ENCODE measurements around the gene ERRFI1. TPM values are rescaled to one million over a fixed set of nuclear protein-coding genes. Genes with fewer than 3 reads are reported as not detected.

Gene ERRFI1
- total RNA-seq, 1 experiment from 2014 or later, result 169 TPM

DNA sequence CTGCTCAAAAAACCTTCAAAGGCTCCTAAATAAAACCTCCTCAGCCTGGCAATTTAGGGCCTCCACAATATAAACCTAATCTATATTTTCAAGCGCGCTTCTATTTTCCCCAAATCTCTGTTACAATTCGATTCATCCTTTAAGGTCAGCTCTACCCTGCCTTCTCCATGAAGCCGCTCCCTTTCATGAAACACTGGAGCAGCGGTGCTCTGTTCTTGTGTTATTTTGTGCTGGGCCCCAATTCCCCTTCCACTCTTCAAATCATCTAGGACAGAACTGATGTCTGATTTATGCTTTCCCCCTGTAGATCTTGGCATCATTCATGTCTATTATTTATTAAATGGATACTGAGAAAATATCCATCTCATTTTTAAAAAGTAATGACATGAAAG, 6.9 kb downstream of the ERRFI1 start:
- DNase-seq (ENCODE audit: low read depth), result no peak

- DNase-seq (ENCODE audit: low read depth), result peak; percentile 52
These were observed 7.4 kb downstream of the ERRFI1 start for GRCh38 chr1:8018492-8019228.

- peak; percentile 56 for DNase-seq (ENCODE audit: low read depth)
These were observed 8.5 kb downstream of the ERRFI1 start for GRCh38 chr1:8017495-8018197.

GRCh38 chr1:8016895-8017241, 9.2 kb downstream of the ERRFI1 start:
- DNase-seq (ENCODE audit: low read depth), result no peak

- DNase-seq (ENCODE audit: low read depth), result peak; percentile 31
These were observed 9.8 kb downstream of the ERRFI1 start for GRCh38 chr1:8016210-8016894.

DNA sequence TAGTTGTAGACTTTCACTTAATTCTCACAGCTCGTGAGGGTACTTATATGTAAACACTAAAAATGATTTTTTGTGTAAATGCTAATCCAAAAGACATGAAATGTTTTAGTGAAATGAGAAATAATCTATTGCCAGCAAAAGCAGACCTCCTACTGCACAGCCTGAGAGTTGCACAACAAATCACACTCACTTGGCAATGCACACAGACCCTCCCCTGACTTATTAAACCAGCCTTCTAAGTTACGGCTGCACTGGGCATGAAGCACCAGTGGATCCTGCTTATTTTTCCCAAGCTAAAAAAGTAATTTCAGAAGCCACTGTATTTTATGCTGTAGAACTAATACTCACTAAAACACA, 10.3 kb downstream of the ERRFI1 start:
- peak; percentile 24 for DNase-seq (ENCODE audit: low read depth)

DNA sequence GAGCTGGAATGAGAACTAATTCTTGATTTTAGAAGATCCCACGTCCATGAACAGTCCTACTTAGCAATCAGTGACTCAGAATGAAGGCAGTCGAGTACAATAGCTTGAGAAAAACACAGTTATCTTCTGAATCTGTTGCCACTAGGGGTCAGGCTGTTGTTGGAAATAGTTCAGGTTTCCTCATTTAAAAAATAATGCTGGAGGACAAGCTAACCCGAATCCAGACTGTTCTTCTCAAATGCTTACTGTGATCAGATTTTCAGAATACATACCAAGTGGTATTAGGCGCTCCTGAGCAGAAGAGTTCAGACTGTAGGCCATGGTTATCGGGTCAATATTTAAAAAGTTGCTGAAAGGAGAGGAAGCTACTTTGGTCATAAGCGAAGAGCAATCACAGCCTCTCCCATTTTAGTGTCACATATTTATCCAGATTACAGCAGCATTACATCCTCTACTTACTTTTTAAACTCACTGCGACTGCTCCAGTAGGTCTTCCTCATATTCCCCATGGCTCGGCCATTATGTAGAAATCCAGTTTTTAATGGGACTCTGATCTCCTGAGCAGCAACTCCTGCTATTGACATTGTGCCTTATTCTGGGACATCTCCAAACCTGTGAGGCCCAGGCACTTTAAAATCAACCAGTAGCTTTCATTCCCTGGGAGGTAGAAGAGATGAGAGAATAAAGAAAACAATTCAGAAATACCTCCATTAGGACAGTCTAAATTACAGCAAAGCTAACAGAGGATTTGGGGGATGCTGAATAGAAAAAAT, 10.9 kb downstream of the ERRFI1 start:
- DNase-seq (ENCODE audit: low read depth), result peak; percentile 82

GRCh38 chr1:8014381-8014988, 11.6 kb downstream of the ERRFI1 start:
- DNase-seq (ENCODE audit: low read depth), result no peak

DNA sequence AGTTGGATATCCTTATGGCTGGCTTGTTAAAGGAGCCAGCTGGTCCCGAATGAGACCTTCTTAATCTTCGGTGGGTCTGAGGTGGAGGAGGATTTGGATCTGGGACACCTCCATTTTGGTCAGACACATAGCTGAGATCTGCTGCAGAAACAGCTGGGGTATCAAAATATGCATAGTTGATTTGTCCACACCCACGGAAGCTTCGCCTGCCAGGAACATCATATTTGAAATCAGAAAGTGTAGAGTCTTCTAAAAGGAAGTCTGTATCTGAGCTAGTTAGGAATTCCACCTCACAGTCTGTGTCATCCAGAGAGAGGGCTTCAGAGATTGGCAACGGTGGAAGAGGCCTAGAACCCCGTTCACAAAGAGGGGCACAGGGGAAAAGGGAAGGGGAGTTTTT, 12.3 kb downstream of the ERRFI1 start:
- DNase-seq (ENCODE audit: low read depth), result no peak

GRCh38 chr1:8013399-8013798, 12.7 kb downstream of the ERRFI1 start:
- no peak for DNase-seq (ENCODE audit: low read depth)

GRCh38 chr1:8012955-8013354, 13.2 kb downstream of the ERRFI1 start:
- DNase-seq (ENCODE audit: low read depth), result no peak

DNA sequence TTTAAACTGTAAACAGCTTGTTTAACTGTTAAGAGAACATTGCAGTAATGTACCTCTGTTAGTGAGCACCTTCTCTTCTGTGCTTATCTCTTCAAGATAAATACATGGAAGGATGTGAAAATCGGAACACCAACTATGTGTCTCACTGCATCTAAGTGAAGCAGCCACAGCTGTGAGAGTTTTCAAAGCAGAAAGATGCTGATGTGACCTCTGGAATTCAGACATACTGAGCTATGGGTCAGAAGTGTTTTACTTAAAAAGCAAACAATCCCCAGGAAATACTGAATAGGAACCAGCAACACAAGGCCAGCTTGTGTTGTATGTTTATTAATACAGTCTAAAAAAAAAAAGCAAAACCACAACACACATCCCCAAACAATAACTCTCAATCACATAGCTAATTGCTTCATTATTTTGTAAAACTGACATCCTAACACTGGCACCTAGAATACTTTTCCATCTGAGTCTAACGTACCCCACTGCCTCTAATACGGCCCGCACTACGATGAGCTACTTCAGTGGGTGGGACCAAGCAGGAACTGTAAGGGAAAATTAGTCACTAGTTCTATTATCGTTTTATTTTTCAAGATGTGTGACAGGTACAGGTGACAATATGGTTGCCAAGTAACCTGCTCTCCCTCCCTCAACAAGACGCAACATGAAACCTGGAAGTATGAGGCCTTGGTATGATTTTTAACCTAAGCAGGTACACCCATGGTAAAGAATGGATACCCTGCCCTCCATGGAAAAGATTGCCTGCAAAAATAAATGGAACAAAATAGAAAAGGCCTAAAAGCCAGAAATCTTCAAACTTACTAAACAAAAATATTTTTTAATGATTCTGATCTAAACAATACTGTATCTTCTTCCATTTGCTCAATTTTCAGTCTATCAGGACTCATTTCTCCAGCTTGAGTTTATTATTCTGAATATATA, 13.9 kb downstream of the ERRFI1 start:
- no peak for DNase-seq (ENCODE audit: low read depth)

- DNase-seq (ENCODE audit: low read depth), result no peak
These were observed 15.1 kb downstream of the ERRFI1 start for GRCh38 chr1:8011016-8011415.

DNA sequence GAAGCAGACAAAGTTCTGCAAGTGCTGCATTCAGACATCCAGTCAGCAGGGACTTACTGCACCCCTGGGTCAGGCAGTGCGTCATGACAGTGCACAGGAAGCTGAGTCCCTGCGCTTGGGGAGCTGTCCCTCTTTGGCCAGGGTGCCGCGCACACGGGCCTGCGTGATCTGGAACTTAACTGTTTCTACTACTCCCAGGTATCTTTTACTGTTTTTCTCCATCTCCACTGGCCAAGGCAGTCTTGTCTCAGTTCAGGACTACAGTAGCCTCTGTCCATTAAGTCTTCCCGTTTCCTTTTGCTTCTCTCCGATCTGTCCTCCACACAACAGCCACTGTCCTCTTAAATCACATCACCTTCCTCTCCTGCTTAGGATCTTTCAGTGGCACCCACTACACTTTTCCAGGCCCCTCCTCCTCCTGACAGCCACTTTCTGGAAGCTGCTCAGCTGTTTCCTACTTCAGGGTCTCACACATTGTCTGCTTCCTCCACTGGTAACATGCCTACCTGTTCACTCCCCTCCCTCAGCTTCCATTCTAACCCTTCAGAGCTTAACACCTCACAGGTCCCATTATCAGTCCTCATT, 15.9 kb downstream of the ERRFI1 start:
- peak; percentile 38 for DNase-seq (ENCODE audit: low read depth)

DNA sequence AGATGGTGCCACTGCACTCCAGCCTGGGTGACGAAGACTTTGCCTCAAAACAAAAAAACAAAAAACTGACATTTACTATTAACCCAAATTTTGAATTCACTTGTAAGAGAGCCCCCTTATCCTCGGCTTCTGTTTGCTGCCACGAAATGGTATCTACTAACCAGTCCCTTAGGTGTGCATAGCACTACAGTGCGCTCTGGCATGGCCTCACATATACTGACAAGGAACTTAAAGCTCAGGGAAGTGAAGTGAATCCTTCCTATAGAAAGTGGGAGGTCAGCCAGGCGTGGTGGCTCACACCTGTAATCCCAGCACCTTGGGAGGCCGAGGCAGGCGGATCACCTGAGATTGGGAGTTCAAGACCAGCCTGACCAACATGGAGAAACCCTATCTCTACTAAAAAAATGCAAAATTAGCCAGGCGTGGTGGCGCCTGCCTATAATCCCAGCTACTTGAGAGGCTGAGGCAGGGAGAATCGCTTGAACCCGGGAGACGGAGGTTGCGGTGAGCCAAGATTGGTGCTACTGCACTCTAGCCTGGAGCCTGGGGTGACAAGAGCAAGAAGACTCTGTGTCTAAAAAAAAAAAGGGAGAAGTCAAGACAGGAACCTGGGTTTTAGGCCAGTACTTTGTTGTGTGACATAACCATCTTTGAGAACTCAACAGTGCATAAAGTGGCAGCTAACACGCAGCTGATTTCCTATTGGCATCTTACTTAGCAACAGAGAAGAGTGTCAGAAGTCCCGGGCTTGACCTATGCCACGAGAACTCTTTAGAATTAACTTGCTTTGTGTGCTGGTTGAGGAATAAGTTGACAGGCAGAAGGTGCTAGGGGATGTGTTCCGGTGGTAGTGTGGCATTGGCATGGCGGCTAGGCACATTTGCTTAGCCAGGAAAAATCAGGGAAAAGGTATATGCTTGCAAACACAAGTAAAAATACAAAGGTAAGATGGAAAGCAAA, 16.8 kb downstream of the ERRFI1 start:
- no peak for DNase-seq (ENCODE audit: low read depth)

- DNase-seq (ENCODE audit: low read depth), result no peak
These were observed 19.8 kb downstream of the ERRFI1 start for GRCh38 chr1:8006037-8006963.

DNA sequence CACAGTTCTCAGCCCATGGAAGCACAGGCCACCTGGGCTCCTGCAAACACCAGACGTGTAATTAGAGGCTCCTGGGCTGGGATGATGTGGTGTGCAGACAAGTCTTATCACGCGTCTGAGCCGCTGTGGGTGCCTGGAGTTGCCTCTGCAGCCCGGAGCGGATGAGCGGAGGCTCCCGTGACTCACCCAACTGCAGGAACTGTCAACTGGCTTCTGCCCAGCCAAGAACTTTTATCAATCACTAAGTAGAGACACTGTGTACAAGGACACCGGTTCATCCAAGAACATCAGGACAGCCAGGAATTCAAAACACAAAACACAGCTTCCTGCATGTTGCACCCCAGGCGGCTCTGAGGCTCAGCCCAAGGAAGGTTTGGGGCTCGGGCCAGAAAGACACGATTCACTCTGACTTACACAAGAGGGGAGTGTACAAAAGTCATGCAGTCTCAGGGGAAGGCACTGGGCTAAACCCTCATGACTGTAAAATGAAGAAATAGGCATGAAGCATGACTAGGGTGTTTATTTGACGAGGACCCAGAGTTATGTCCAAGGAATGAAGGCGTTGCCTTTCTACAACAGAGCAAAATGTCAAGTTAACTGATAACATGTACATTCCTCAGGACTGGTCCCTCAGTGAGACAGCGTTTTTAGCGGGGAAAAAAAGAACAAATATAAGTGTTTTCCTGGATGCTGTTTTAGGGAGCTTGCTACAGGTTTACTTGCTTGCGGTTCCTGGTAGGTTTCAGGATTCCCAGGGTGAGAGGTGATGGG, 21.1 kb downstream of the ERRFI1 start:
- DNase-seq (ENCODE audit: low read depth), result peak; percentile 94

All from HT1080 (cell line).